Panc1 (cell line): Measurements from ENCODE around the gene ARPC5L.

ENCODE experiments used
- CTCF ChIP-seq: fragments of 450-650 bp; IDR thresholded peaks from 2 replicates; pipeline ENCODE4 v1.5.1; 2017; ENCODE audit warnings: mild to moderate bottlenecking
- POLR2AphosphoS5 ChIP-seq: IDR thresholded peaks from 2 replicates; pipeline ENCODE4 v1.6.1; 2012; ENCODE audit warnings: mild to moderate bottlenecking, low read depth, low read length, moderate library complexity
- REST ChIP-seq, 2 experiments: IDR thresholded peaks; 2 replicates each; pipeline ENCODE4 v1.6.1; 2011 to 2012; ENCODE audit warnings: low read depth in 2 of 2, control low read depth in 1 of 2, low read length in 1 of 2, mild to moderate bottlenecking in 1 of 2, moderate library complexity in 1 of 2; ENCODE audit not compliant: insufficient read depth in 1 of 2

DNA sequence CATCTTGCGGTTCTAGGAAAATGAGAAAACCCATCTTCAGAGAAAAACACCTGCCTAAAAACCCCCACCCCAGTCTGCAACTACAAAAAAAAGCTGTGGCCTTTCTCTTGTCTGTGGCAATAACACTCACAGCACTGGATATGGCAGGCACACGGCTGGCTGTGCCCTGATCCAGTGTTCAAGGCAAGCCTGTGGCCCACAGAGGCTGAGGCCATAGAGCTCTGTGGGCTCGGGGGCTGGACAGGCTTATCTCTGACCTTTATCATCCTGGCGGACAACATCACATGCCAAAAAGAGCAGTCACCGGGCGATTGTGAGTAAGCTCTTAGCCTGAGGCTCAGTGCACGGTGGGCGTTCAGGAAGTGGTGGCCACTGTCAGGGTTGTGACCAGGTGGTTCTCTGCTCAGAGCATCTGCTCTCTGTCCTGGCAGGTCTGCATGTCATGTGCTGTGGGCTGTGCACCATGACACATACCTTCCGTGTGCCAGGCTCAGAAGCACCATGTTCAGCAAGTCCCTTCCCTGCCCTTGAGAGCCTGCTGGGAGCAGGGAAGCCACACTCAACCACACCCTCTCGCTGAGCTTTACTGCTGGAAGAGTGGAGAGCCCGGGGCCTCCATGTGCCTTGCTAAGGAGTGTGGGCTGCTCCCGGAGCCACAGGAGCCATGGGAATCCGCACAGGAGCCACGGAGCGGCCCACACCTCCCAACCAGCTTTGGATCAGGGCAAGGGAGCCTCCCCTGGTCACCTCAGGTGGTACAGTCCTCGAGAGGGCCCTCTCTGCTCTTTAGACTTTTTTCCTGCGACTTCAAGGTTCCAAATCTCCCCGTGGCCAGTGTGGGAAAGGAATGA, 43.3 kb upstream of the ARPC5L start:
- TF ChIP-seq CTCF (no peak), POLR2AphosphoS5 (no peak), REST (IDR thresholded peaks at IDR 0.05; ENCODE audit: insufficient read depth in 1 of 2, low read depth in 2 of 2, low read length in 1 of 2) (no peak)
